HL-60 (cell line): Measurements from ENCODE around the gene SEL1L.

Source experiments
- CTCF ChIP-seq: IDR thresholded peaks from one replicate; pipeline ENCODE4 v1.5.1; 2011; ENCODE audit warnings: low read length, control low read depth, inconsistent platforms; ENCODE audit not compliant: insufficient read depth
- GABPA ChIP-seq: IDR thresholded peaks from 2 replicates; pipeline ENCODE4 v1.6.1; 2012; ENCODE audit warnings: low read depth
- POLR2AphosphoS5 ChIP-seq: IDR thresholded peaks from 2 replicates; pipeline ENCODE4 v1.6.1; 2012; ENCODE audit warnings: low read depth
- REST ChIP-seq: IDR thresholded peaks from 2 replicates; pipeline ENCODE4 v1.6.1; 2012; ENCODE audit warnings: low read depth; ENCODE audit not compliant: insufficient replicate concordance

DNA sequence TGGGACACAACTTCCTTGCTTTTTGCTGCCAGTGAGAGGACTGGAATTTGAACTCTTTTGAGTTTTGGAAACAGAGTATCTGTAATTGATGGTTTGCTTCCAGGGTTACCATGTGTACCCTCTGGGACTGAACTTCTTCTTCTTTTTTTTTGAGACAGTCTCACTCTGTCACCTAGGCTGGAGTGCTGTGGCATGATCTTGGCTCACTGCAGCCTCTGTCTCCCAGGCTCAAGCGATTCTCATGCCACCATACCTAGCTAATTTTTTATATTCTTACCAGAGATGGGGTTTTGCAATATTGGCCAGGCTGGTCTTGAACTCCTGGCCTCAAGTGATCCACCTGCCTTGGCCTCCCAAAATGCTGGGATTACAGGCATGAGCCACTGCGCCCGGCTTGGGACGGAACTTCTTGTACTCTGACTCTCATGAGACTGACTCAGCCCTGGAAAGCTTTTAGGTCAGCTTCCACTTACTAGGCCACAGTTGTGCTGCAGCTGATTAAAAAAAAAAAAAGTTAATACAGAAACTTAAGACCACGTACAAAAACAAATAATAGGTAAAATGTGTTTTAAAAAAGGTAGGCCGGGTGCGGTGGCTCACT is 15.8 kb downstream of the SEL1L start:
- no peak for TF ChIP-seq GABPA
- no peak for TF ChIP-seq CTCF
- no peak for TF ChIP-seq REST
- no peak for TF ChIP-seq POLR2AphosphoS5
